Subcutaneous adipose tissue (tissue), 4 donors: Measurements from ENCODE around the gene ASPN. TPM values are rescaled to one million over a fixed set of nuclear protein-coding genes. Genes with fewer than 3 reads are reported as not detected.

Experiments
- total RNA-seq, 4 donors: library from RNA; depleted of rRNA; stranded (reverse); fragments of >200 nt; gene quantifications; one replicate each; pipeline ENCODE4 v1.1.0, GENCODE V29; 2016
- TF ChIP-seq, protein P1 (sequence below): fragments of 450-650 bp; IDR thresholded peaks from one replicate; pipeline ENCODE4 v1.5.1; 2016; ENCODE audit warnings: low read depth, mild to moderate bottlenecking, control low read depth, antibody characterized with exemption, moderate library complexity

Gene ASPN
- total RNA-seq, 4 donors from 2014 or later: 6.6 to 18.4 (median 9.8) TPM

DNA sequence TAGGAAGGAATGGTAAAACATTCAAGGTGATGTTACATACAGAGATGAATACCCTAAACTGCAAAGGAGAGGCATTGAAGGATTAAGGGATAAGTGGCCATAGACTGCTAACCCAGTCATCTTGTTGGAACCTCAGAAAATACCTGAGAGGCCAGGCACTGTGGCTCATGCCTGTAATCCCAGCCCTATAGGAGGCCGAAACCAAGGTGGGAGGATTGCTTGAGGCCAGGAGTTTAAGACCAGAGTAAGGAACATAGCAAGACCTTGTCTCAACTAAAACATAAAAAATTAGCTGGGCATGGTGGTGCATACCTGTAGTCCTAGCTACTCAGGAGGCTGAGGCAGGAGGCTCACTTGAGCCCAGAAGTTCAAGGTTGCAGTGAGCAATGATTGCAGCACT, 42.6 kb upstream of the ASPN start:
- TF ChIP-seq, protein P1, sequence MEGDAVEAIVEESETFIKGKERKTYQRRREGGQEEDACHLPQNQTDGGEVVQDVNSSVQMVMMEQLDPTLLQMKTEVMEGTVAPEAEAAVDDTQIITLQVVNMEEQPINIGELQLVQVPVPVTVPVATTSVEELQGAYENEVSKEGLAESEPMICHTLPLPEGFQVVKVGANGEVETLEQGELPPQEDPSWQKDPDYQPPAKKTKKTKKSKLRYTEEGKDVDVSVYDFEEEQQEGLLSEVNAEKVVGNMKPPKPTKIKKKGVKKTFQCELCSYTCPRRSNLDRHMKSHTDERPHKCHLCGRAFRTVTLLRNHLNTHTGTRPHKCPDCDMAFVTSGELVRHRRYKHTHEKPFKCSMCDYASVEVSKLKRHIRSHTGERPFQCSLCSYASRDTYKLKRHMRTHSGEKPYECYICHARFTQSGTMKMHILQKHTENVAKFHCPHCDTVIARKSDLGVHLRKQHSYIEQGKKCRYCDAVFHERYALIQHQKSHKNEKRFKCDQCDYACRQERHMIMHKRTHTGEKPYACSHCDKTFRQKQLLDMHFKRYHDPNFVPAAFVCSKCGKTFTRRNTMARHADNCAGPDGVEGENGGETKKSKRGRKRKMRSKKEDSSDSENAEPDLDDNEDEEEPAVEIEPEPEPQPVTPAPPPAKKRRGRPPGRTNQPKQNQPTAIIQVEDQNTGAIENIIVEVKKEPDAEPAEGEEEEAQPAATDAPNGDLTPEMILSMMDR: no peak

DNA sequence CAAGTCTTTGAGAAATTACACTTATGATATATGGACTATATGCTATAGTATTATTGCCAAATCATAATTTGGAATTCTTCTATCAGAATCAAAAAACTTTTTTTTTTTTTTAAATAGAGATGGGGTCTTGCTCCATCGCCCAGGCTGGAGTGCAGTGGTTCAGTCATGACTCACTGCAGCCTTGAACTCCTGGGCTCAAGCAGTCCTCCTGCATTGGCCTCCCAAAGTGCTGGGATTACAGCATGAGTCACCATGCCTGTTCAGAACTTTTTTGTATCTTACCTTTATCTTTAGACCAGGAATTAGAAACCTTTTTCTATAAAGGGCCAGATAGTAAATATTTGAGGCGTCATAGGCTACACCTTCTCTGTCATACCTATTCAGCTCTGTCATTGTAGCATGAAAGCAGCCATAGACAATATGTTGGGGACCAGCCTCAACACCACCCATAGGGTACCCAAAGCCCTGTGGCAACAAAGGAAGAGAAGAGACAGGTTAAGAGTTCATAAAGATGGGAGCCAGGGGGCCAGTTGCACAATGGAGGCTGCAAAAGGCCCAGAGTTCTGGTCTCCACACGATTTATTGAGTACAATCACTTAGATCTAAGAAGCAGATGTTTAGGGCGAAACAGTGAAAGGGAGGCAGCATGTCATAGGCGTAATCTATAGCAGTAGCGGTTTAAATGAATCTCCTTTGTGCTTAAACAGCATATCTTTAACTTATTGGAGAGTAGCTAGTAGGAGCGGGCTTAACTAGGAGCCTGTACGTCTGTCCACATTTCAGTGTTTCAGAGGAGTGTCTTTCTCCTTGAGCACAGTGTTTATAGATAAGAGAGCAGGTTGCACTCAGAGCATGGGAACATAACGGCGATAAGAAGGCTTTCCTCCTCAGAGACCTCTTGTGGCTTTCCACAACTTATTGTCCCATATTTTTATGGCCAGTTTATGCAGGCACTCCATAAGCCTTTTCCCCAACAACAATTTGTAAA, 41.0 kb upstream of the ASPN start:
- TF ChIP-seq, protein P1: no peak

GRCh38 chr9:92520837-92521236, 38.5 kb upstream of the ASPN start:
- TF ChIP-seq, protein P1: no peak

- TF ChIP-seq, protein P1: no peak
Measured at GRCh38 chr9:92518199-92518598, 35.9 kb upstream of the ASPN start.

- TF ChIP-seq, protein P1: no peak
Measured at GRCh38 chr9:92517046-92517445, 34.7 kb upstream of the ASPN start.

- TF ChIP-seq, protein P1: no peak
Measured at GRCh38 chr9:92516521-92516920, 34.2 kb upstream of the ASPN start.

DNA sequence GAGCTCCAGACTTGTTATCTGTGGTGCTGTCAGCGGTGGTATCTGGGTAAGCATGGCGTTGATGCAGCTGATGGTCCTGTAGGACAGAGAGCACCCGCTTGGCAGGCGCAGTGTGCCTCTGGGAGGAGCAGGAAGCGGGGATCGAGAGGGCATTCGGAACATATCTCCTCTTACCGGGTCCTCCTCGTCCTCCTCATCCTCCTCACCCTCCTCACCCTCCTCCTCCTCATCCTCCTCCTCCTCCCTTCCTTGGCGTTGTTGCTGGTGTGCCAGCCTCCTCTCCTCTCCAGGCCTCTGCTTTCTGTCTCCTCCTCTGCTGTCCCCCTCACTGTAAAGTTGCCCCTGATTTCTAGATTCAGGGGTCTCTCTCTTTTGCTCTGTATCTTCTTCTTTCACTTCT, 32.3 kb upstream of the ASPN start:
- TF ChIP-seq, protein P1: no peak
